IMR-90 (cell line): Measurements from ENCODE around the gene PLCL2. TPM values are rescaled to one million over a fixed set of nuclear protein-coding genes. Genes with fewer than 3 reads are reported as not detected.

Experiments
- ATAC-seq: fragments of 200-7000 bp; cut with Tn5 transposase; 2 replicates; pipeline ENCODE4 v1.9.1; 2020; ENCODE audit warnings: low read depth, mild to moderate bottlenecking, moderate library complexity
- BruUV-seq: library from RNA; stranded (reverse); fragments of 400-500 nt; replicated peaks from 2 replicates; lab custom pipeline; 2021; lab: Mats Ljungman, UMichigan
- CTCF ChIA-PET: fragments of 300-600 bp; formaldehyde crosslinking; extraction: SDS; loops from one replicate; lab custom pipeline; 2021; ENCODE audit warnings: antibody characterized with exemption; lab: Yijun Ruan, JAX
- POLR2A ChIA-PET: fragments of 300-600 bp; sonication (Branson Sonifier 250); formaldehyde crosslinking; loops from one replicate; lab custom pipeline; 2022; ENCODE audit warnings: antibody characterized with exemption; ENCODE audit not compliant: unreplicated experiment; lab: Charles Lee
- DNase-seq: peaks from one replicate; pipeline ENCODE4 v3.0.0; 2013
- H2AFZ ChIP-seq: replicated peaks from 2 replicates; pipeline ENCODE3; 2013; ENCODE audit warnings: low read length, mild to moderate bottlenecking; ENCODE audit not compliant: poor library complexity
- H2AK5ac ChIP-seq: 2 replicates; pipeline ENCODE4 v1.6.1; 2013; ENCODE audit warnings: low read depth, low read length, inconsistent platforms
- H2AK9ac ChIP-seq: replicated peaks from 2 replicates; pipeline ENCODE3; 2013; ENCODE audit warnings: mild to moderate bottlenecking, low read depth, low read length, moderate library complexity; ENCODE audit not compliant: poor library complexity
- H2BK120ac ChIP-seq: 2 replicates; pipeline ENCODE4 v1.6.1; 2013; ENCODE audit warnings: low read depth, low read length, inconsistent platforms
- H2BK15ac ChIP-seq: 3 replicates; pipeline ENCODE4 v1.6.1; 2013; ENCODE audit warnings: low read depth, low read length, inconsistent platforms
- H2BK20ac ChIP-seq: 2 replicates; pipeline ENCODE4 v1.6.1; 2013; ENCODE audit warnings: low read depth, mild to moderate bottlenecking, inconsistent platforms, low read length, moderate library complexity
- H2BK5ac ChIP-seq: 2 replicates; pipeline ENCODE4 v1.6.1; 2013; ENCODE audit warnings: mild to moderate bottlenecking, low read depth, low read length, inconsistent platforms; ENCODE audit not compliant: poor library complexity, severe bottlenecking
- H3K14ac ChIP-seq: replicated peaks from 2 replicates; pipeline ENCODE4 v1.6.1; 2013; ENCODE audit warnings: low read depth, low read length, inconsistent platforms
- H3K18ac ChIP-seq: 2 replicates; pipeline ENCODE4 v1.6.1; 2013; ENCODE audit warnings: low read depth, low read length, control low read depth
- H3K23ac ChIP-seq: 2 replicates; pipeline ENCODE4 v1.6.1; 2013; ENCODE audit warnings: low read depth, low read length, inconsistent platforms
- H3K27ac ChIP-seq: 2 replicates; pipeline ENCODE4 v1.5.1; 2013; ENCODE audit warnings: mild to moderate bottlenecking, control low read depth, low read length; ENCODE audit not compliant: insufficient read depth
- H3K27me3 ChIP-seq: 2 replicates; pipeline ENCODE4 v1.6.1; 2013; ENCODE audit warnings: low read length; ENCODE audit not compliant: control insufficient read depth, insufficient read depth
- H3K36me3 ChIP-seq: 2 replicates; pipeline ENCODE4 v1.6.1; 2013; ENCODE audit warnings: low read length, mixed read lengths; ENCODE audit not compliant: control insufficient read depth, insufficient read depth
- H3K4ac ChIP-seq: 2 replicates; pipeline ENCODE4 v1.6.1; 2013; ENCODE audit warnings: low read depth, low read length, inconsistent platforms
- H3K4me1 ChIP-seq: 2 replicates; pipeline ENCODE4 v1.6.1; 2013; ENCODE audit warnings: low read length, mixed read lengths; ENCODE audit not compliant: control insufficient read depth, insufficient read depth
- H3K4me2 ChIP-seq: 2 replicates; pipeline ENCODE4 v1.6.1; 2013; ENCODE audit warnings: low read depth, mild to moderate bottlenecking, control low read depth, low read length, moderate library complexity
- H3K4me3 ChIP-seq: 2 replicates; pipeline ENCODE4 v1.5.1; 2013; ENCODE audit warnings: low read depth, mild to moderate bottlenecking, control low read depth, low read length, moderate library complexity; ENCODE audit not compliant: insufficient read depth
- H3K56ac ChIP-seq: 2 replicates; pipeline ENCODE4 v1.6.1; 2013; ENCODE audit warnings: low read length, inconsistent platforms; ENCODE audit not compliant: insufficient read depth; ENCODE audit errors: extremely low read depth
- H3K79me1 ChIP-seq, 2 experiments: 2 replicates each; pipeline ENCODE4 v1.6.1; 2013; ENCODE audit warnings: low read length in 2 of 2, inconsistent platforms in 1 of 2, low read depth in 1 of 2
- H3K9ac ChIP-seq: 2 replicates; pipeline ENCODE4 v1.6.1; 2013; ENCODE audit warnings: low read depth, low read length, control low read depth
- H3K9me1 ChIP-seq: 2 replicates; pipeline ENCODE4 v1.6.1; 2013; ENCODE audit warnings: low read length, inconsistent platforms; ENCODE audit not compliant: insufficient read depth
- H3K9me3 ChIP-seq: 2 replicates; pipeline ENCODE4 v1.6.1; 2013; ENCODE audit warnings: low read length; ENCODE audit not compliant: control insufficient read depth, insufficient read depth
- H4K20me1 ChIP-seq: 2 replicates; pipeline ENCODE4 v1.6.1; 2013; ENCODE audit warnings: low read length, inconsistent platforms; ENCODE audit not compliant: insufficient read depth
- H4K5ac ChIP-seq: 2 replicates; pipeline ENCODE4 v1.6.1; 2013; ENCODE audit warnings: mild to moderate bottlenecking, low read depth, low read length, control low read depth
- H4K8ac ChIP-seq, 2 experiments: 2 replicates each; pipeline ENCODE4 v1.6.1; 2013; ENCODE audit warnings: low read depth in 2 of 2, low read length in 2 of 2, control low read depth in 1 of 2, inconsistent platforms in 1 of 2
- H4K91ac ChIP-seq: 2 replicates; pipeline ENCODE4 v1.6.1; 2013; ENCODE audit warnings: low read depth, low read length, inconsistent platforms; ENCODE audit not compliant: insufficient read depth
- BHLHE40 ChIP-seq: fragments of 150-350 bp; IDR thresholded peaks from 2 replicates; pipeline ENCODE4 v1.6.1; 2016; ENCODE audit warnings: mild to moderate bottlenecking, low read depth, low read length
- CEBPB ChIP-seq: IDR thresholded peaks from 2 replicates; pipeline ENCODE4 v1.6.1; 2012; ENCODE audit warnings: low read depth, low read length, improper control_type of control experiment
- CHD1 ChIP-seq: IDR thresholded peaks from 2 replicates; pipeline ENCODE4 v1.6.1; 2012; ENCODE audit warnings: low read depth, low read length, improper control_type of control experiment
- CTCF ChIP-seq: conservative IDR thresholded peaks from 2 replicates; pipeline ENCODE4 v1.5.1; 2012; ENCODE audit warnings: mild to moderate bottlenecking, low read depth, low read length, improper control_type of control experiment
- MAFK ChIP-seq: IDR thresholded peaks from 2 replicates; pipeline ENCODE4 v1.6.1; 2012; ENCODE audit warnings: low read depth, low read length, improper control_type of control experiment
- MAZ ChIP-seq: IDR thresholded peaks from 2 replicates; pipeline ENCODE4 v1.6.1; 2012; ENCODE audit warnings: low read depth, mild to moderate bottlenecking, low read length, improper control_type of control experiment, moderate library complexity, borderline replicate concordance
- NFE2L2 ChIP-seq: fragments of 150-350 bp; IDR thresholded peaks from 2 replicates; pipeline ENCODE4 v1.6.1; 2016; ENCODE audit warnings: low read depth, mild to moderate bottlenecking, low read length
- POLR2A ChIP-seq: IDR thresholded peaks from 2 replicates; pipeline ENCODE4 v1.6.1; 2012; ENCODE audit warnings: mild to moderate bottlenecking, low read depth, low read length
- RAD21 ChIP-seq: IDR thresholded peaks from 2 replicates; pipeline ENCODE4 v1.6.1; 2012; ENCODE audit warnings: low read length, improper control_type of control experiment
- RCOR1 ChIP-seq: IDR thresholded peaks from 2 replicates; pipeline ENCODE4 v1.6.1; 2012; ENCODE audit warnings: mild to moderate bottlenecking, low read length, improper control_type of control experiment; ENCODE audit not compliant: insufficient replicate concordance
- USF2 ChIP-seq: fragments of 150-350 bp; IDR thresholded peaks from 2 replicates; pipeline ENCODE4 v1.6.1; 2017; ENCODE audit warnings: mild to moderate bottlenecking, antibody characterized with exemption, low read length, low read depth
- WGBS, 2 experiments: methylation state at CpG; one replicate each; pipeline versions ENCODE4 v1.1.5 to v1.1.7; 2013; ENCODE audit warnings: missing lambda C conversion rate in 2 of 2; ENCODE audit not compliant: insufficient read length in 1 of 2; ENCODE audit errors: extremely low coverage in 2 of 2; 5-methylcytosine and 5-hydroxymethylcytosine counted together
- dilution Hi-C: fragments of 300-500 bp; cut with HindIII; formaldehyde crosslinking; loops from one replicate; pipeline ENCODE4 v1.14.3; 2018; ENCODE audit warnings: low sequenced_read_pairs; ENCODE audit not compliant: unreplicated experiment
- in situ Hi-C: fragments of 300-500 bp; cut with MboI; formaldehyde crosslinking; loops from 3 replicates; pipeline ENCODE4 v1.14.3; 2019; ENCODE audit warnings: low sequenced_read_pairs, inconsistent platforms, mixed read lengths
- intact Hi-C: fragments of 100-400 bp; cut with micrococcal nuclease; formaldehyde crosslinking; loops from 2 replicates; pipeline ENCODE4 v1.10.0; 2022
- polyA plus RNA-seq, 3 experiments: library from polyadenylated mRNA; depleted of rRNA; stranded (reverse); fragments of >200 nt; gene quantifications; 2 replicates each; pipeline ENCODE4 v1.2.3, GENCODE V29; 2012; ENCODE audit warnings: low replicate concordance in 1 of 3
- total RNA-seq: library from RNA; depleted of rRNA; stranded (reverse); fragments of >200 nt; gene quantifications from 2 replicates; pipeline ENCODE4 v1.2.3, GENCODE V29; 2012

The PLCL2 gene
- total and polyA plus RNA-seq, 2 of the 4 experiments (the other 2 are of a cell fraction), result 0.92 to 3.8 TPM

- intact Hi-C loops, result no loop called here
- H2AFZ ChIP-seq, result no peak overlapping the region
- H4K91ac ChIP-seq, result no peak overlapping the region
- dilution Hi-C loops, result no loop called here
- no peak overlapping the region for H2AK9ac ChIP-seq
- no peak overlapping the region for H3K4me2 ChIP-seq
- H3K23ac ChIP-seq, result no peak overlapping the region
- H3K36me3 ChIP-seq, result no peaks in the 10 kb centered on the region
- H2BK5ac ChIP-seq, result no peak overlapping the region
- WGBS, 2 experiments, result 100% methylated on average over 1 of the region's 4 CpGs; no CpG with 5 or more reads in 1 of the 2 experiments
- no peak overlapping the region for H3K4ac ChIP-seq
- no peak overlapping the region for H2AK5ac ChIP-seq
- H4K5ac ChIP-seq, result no peak overlapping the region
- H3K56ac ChIP-seq, result no peak overlapping the region
- no peak overlapping the region for H3K27ac ChIP-seq
- no peak overlapping the region for H2BK20ac ChIP-seq
- no peaks in the 10 kb centered on the region for H4K20me1 ChIP-seq
- no peak overlapping the region for H2BK15ac ChIP-seq
- CTCF ChIA-PET, result no interaction called here
- no peak overlapping the region for H3K9ac ChIP-seq
- no peak overlapping the region for H3K4me3 ChIP-seq
- in situ Hi-C loops, result no loop called here
- H3K9me3 ChIP-seq, result no peaks in the 10 kb centered on the region
- H3K27me3 ChIP-seq, result peaks cover 4% of the 10 kb centered on the region; the same call in 1 of the 2 replicates
- BruUV-seq, result no TSS peak
- no peaks in the 10 kb centered on the region for H3K9me1 ChIP-seq
- no peak overlapping the region for H2BK120ac ChIP-seq
- POLR2A ChIA-PET, result no interaction called here
- no peak overlapping the region for H4K8ac ChIP-seq
- H3K14ac ChIP-seq, result no peak overlapping the region
- TF ChIP-seq MAZ, result no peak
- no peak for TF ChIP-seq CTCF
- TF ChIP-seq NFE2L2, result no peak
- no peak for TF ChIP-seq USF2
- no peak for TF ChIP-seq CHD1
- TF ChIP-seq RAD21, result no peak
- no peak for TF ChIP-seq RCOR1
- no peak for TF ChIP-seq CEBPB
- no peak for TF ChIP-seq POLR2A
- TF ChIP-seq MAFK, result no peak
- no peak for TF ChIP-seq BHLHE40
- DNase-seq (no peak), ATAC-seq (no peak)
- H3K79me1 ChIP-seq, result no peaks in the 10 kb centered on the region
- H3K4me1 ChIP-seq, result no peaks in the 10 kb centered on the region
- H3K18ac ChIP-seq, result no peak overlapping the region
These were observed 48.1 kb upstream of the PLCL2 start for GRCh38 chr3:16836505-16837237.
